ENCODE results near the gene NBEA.

- TF ChIP-seq REST (tag by site-specific recombination; IDR thresholded peaks at IDR 0.05) (no peak), ZNF311 (tag by site-specific recombination; IDR thresholded peaks at IDR 0.05; ENCODE audit: borderline replicate concordance) (no peak), PATZ1 (tag by site-specific recombination; IDR thresholded peaks at IDR 0.05) (no peak), CTCF (tag by site-specific recombination; IDR thresholded peaks at IDR 0.05) (no peak), ZNF274 (IDR thresholded peaks at IDR 0.05; ENCODE audit: low read length) (no peak), ZNF274 (tag by site-specific recombination; IDR thresholded peaks at IDR 0.05; ENCODE audit: borderline replicate concordance) (no peak), ZNF580 (tag by site-specific recombination; IDR thresholded peaks at IDR 0.05) (no peak)
These were observed 48.5 kb downstream of the NBEA start for GRCh38 chr13:34990399-34991214.
